HuH-7 (cell line): ENCODE results near the gene TSPAN14.
"Not testable (repeated sequence)": the region's sequence is repeated elsewhere in the genome, so short reads cannot be mapped to it uniquely, and the experiment has no call there.

ENCODE experiments used
- DNase-seq: peaks from one replicate; pipeline ENCODE4 v3.0.0; 2011; ENCODE audit warnings: low spot score

TSPAN14 gene

GRCh38 chr10:80542053-80542452 lies 87.9 kb downstream of the TSPAN14 start:
- DNase-seq: no peak

- DNase-seq: no peak
Observed at GRCh38 chr10:80542652-80543318, 88.7 kb downstream of the TSPAN14 start.

GRCh38 chr10:80543319-80543672 lies 89.2 kb downstream of the TSPAN14 start:
- not testable (repeated sequence) for DNase-seq

GRCh38 chr10:80544316-80544953 lies 90.3 kb downstream of the TSPAN14 start:
- no peak for DNase-seq

GRCh38 chr10:80545258-80545881 lies 91.3 kb downstream of the TSPAN14 start:
- DNase-seq: no peak

GRCh38 chr10:80552151-80552646 lies 98.1 kb downstream of the TSPAN14 start:
- peak; percentile 50 for DNase-seq

GRCh38 chr10:80553436-80553835 lies 99.3 kb downstream of the TSPAN14 start:
- DNase-seq: no peak

GRCh38 chr10:80554050-80554449 lies 99.9 kb downstream of the TSPAN14 start:
- no peak for DNase-seq

GRCh38 chr10:80555415-80555814 lies 101.3 kb downstream of the TSPAN14 start:
- DNase-seq: no peak

GRCh38 chr10:80561950-80562349 lies 107.8 kb downstream of the TSPAN14 start:
- DNase-seq: no peak

- no peak for DNase-seq
Observed at GRCh38 chr10:80567292-80567691, 113.2 kb downstream of the TSPAN14 start.

GRCh38 chr10:80569131-80569895 lies 115.2 kb downstream of the TSPAN14 start:
- DNase-seq: no peak

- DNase-seq: no peak
Observed at GRCh38 chr10:80571352-80571751, 117.2 kb downstream of the TSPAN14 start.

- DNase-seq: no peak
Observed at GRCh38 chr10:80579181-80579763, 125.2 kb downstream of the TSPAN14 start.

GRCh38 chr10:80579849-80580637 lies 125.9 kb downstream of the TSPAN14 start:
- DNase-seq: no peak

GRCh38 chr10:80580638-80581468 lies 126.7 kb downstream of the TSPAN14 start:
- no peak for DNase-seq

GRCh38 chr10:80581469-80581835 lies 127.3 kb downstream of the TSPAN14 start:
- DNase-seq: no peak

GRCh38 chr10:80582286-80582960 lies 128.3 kb downstream of the TSPAN14 start:
- DNase-seq: no peak
